ENCODE results near the gene KCNMB2.

KCNMB2 gene

DNA sequence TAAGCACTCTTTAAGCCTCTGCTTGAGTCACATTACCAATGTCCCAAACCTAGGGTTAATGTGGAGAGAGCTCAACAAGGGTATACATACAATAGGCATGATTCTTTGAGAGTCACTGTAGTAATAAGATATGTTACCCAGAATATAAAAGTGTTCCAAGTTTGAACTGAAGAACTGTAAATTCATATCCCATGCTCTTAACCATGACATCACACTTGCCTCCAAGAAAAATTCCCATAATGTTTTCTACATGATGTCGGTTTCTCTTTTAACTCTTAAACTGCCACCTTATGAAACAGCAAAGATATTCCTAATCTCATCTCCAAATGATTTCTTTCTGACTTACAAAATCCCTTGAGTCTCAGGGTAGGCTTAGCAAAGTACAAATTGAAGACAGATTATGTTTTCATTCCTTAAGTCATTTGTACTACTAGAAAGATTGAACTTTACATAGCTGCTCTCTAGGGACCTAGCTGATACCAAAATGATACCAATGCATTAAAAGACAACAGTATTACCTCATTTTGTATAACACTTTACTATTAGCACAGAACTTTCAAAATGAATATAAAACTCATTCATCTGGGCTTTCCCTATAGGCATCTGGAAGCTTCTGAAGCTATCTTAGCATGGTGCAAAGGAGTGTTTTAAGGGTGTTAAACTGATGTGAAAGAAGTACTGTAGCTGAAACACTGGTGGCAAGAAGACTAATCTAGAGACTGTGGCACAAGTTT is 127.1 kb downstream of the KCNMB2 start:
- TF ChIP-seq, protein P1, sequence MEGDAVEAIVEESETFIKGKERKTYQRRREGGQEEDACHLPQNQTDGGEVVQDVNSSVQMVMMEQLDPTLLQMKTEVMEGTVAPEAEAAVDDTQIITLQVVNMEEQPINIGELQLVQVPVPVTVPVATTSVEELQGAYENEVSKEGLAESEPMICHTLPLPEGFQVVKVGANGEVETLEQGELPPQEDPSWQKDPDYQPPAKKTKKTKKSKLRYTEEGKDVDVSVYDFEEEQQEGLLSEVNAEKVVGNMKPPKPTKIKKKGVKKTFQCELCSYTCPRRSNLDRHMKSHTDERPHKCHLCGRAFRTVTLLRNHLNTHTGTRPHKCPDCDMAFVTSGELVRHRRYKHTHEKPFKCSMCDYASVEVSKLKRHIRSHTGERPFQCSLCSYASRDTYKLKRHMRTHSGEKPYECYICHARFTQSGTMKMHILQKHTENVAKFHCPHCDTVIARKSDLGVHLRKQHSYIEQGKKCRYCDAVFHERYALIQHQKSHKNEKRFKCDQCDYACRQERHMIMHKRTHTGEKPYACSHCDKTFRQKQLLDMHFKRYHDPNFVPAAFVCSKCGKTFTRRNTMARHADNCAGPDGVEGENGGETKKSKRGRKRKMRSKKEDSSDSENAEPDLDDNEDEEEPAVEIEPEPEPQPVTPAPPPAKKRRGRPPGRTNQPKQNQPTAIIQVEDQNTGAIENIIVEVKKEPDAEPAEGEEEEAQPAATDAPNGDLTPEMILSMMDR (IDR thresholded peaks at IDR 0.05): no peak

DNA sequence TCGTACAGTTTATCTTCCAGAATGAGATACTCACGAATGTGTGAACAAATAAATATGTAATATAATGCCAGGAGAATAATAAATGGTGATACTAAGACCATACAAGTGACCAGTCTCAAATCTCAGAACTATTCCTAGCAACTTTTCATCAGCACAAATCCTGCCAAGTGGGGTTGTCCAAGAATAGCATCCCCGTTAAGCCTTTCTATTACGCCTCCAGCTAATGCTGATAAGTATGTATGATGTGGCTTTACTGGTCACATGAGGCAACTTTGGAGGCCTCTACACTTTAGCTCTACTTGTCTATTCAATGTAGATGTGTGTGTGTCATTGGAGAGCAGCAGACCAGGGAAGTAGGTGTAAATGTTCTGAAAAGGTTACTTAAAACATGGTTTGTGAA is 129.5 kb downstream of the KCNMB2 start:
- TF ChIP-seq, protein P1 (IDR thresholded peaks at IDR 0.05): no peak

DNA sequence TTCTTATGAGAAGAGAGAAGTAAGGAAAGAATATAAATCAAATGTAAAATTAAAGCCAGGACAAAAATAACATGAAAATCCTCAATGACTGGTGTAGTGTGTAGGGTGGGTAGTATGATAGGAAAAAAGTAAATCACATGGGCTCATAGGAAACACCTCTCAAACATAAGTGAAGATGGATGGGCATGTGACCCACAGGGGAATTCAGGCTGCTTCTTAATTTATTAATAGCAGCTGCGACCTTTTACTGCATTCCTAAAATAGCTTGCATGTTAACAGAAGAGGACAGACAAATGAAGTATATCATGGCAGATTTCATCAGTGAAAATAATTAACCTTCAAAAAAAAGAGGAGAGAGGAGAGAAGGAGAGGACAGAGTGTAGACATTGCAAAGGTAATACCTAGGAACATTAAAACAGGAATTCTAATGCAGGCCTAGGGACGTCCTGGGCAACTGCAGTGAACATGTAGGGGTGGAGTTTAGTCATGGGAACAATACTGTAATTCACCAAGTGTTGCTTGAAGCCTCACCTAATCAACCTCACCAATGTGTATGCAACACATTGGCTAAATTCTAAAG is 132.9 kb downstream of the KCNMB2 start:
- TF ChIP-seq, protein P1 (IDR thresholded peaks at IDR 0.05): no peak

DNA sequence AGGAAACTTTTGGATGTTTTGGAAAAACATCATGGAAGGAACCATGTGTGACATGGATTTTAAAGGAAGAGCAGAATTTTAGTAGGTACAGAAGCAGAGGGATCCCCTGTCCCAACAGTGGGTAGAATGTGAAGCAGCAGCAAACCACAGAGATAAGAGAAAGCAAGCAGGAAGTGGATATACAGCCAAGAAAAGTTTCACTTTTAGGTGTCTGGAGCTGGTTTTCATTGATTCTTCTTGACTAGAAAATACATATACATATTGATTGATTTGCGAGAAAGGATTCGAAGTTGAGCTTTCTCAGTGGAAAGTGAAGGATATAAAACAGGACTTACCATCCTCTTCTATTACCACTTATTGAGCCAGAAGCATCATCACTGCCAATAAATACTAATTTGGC is 133.5 kb downstream of the KCNMB2 start:
- TF ChIP-seq, protein P1 (IDR thresholded peaks at IDR 0.05): no peak

DNA sequence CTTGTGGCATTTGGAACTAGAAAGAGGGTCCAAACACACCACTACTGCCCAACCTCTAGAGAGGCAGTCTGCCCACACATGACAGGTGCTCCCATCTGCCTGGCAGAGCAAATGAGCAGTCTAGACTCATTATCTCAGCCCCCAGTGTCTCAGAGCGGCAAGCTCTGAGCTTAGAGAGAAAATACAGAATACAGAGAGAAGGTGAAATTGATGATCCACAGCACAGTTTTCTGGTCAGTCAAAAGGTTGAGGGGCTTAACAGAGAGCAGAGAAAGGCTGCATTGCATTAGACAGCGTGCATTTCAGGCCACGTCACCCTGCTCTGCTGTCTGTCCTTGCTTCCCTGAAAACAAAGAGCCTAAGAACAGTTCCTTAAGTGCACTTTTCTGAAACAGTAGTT is 135.1 kb downstream of the KCNMB2 start:
- TF ChIP-seq, protein P1 (IDR thresholded peaks at IDR 0.05): no peak

DNA sequence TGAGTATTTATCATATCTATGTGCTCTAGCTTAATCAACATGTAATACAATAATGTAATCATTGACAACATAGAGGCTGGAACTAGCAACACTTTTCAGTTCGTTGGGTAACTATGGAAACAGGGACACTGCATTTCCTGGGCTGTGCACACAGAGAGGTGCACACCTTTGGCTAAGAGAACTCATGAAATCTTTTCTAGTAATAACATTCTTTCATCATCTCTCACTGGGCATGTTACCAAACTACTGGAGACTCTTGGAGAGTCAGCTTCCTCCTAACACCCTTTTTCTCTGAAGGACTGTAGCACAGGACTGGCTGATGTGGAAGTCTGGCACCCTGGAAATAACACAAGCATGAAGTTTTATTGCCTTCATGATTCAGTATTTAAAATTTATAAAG is 135.6 kb downstream of the KCNMB2 start:
- TF ChIP-seq, protein P1 (IDR thresholded peaks at IDR 0.05): no peak

DNA sequence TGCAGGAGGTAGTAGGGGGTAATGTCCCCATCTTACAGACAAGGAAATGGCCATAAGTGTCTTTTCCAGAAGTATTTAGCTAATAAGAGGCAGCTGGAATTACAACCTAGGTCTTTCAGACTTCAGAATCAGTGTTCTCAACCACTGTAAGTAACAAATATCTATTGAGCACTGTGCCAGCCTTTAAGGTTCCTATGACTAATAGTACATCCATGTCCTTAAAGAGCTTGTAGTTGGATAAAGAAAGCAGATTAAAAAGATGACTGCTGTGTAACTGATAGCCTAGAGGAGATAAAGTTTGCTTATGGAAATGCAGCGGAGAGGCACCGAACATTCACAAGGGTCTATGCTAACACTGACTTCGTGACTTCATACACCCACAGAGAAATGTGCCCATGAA is 136.0 kb downstream of the KCNMB2 start:
- TF ChIP-seq, protein P1 (IDR thresholded peaks at IDR 0.05): no peak
